Natural killer cell (primary cell): ENCODE results near the gene ANOS1. TPM values are rescaled to one million over a fixed set of nuclear protein-coding genes. Genes with fewer than 3 reads are reported as not detected.

Experiments used
- ATAC-seq, 3 donors: fragments of 150-1000 bp in 2 of 3; fragments of 200-7000 bp in 1 of 3; cut with Tn5 transposase; 1 replicate in 1 of 3; 2 replicates in 2 of 3; pipeline ENCODE4 v1.10.0; 2021; ENCODE audit warnings: mild to moderate bottlenecking in 2 of 3, moderate library complexity in 2 of 3
- DNase-seq, 2 donors: peaks; one replicate each; pipeline versions ENCODE4 v3.0.0 to v3.0.0-alpha.2; 2013 to 2021; ENCODE audit warnings: mixed read lengths in 1 of 2
- H3K27ac ChIP-seq: one replicate; pipeline ENCODE4 v1.5.1; 2013; ENCODE audit warnings: mild to moderate bottlenecking, low read length
- H3K27me3 ChIP-seq: one replicate; pipeline ENCODE4 v1.6.1; 2013; ENCODE audit warnings: low read length; ENCODE audit not compliant: control insufficient read depth, insufficient read depth
- H3K36me3 ChIP-seq: one replicate; pipeline ENCODE4 v1.6.1; 2013; ENCODE audit warnings: low read length; ENCODE audit not compliant: control insufficient read depth, insufficient read depth
- H3K4me1 ChIP-seq: one replicate; pipeline ENCODE4 v1.6.1; 2013; ENCODE audit warnings: low read length; ENCODE audit not compliant: control insufficient read depth, insufficient read depth
- H3K4me3 ChIP-seq: one replicate; pipeline ENCODE4 v1.5.1; 2013; ENCODE audit warnings: low read length
- H3K9me3 ChIP-seq: one replicate; pipeline ENCODE4 v1.6.1; 2013; ENCODE audit warnings: low read length; ENCODE audit not compliant: control insufficient read depth, insufficient read depth
- H3K27ac Mint-ChIP-seq, 2 donors: one replicate each; pipeline ENCODE4 v1.8.0; 2022; ENCODE audit warnings: mild to moderate bottlenecking in 2 of 2, mixed read lengths in 2 of 2, moderate library complexity in 1 of 2
- H3K27me3 Mint-ChIP-seq, 2 donors: one replicate each; pipeline ENCODE4 v1.8.0; 2022; ENCODE audit warnings: low read depth in 2 of 2, mixed read lengths in 2 of 2
- H3K36me3 Mint-ChIP-seq: one replicate; pipeline ENCODE4 v1.8.0; 2022; ENCODE audit warnings: mixed read lengths
- H3K4me1 Mint-ChIP-seq, 2 donors: one replicate each; pipeline ENCODE4 v1.8.0; 2022; ENCODE audit warnings: mixed read lengths in 2 of 2
- H3K4me3 Mint-ChIP-seq: one replicate; pipeline ENCODE4 v1.8.0; 2022; ENCODE audit warnings: mild to moderate bottlenecking, moderate library complexity, mixed read lengths
- H3K9me3 Mint-ChIP-seq, 2 donors: one replicate each; pipeline ENCODE4 v1.8.0; 2022; ENCODE audit warnings: mixed read lengths in 2 of 2
- WGBS: methylation state at CpG from one replicate; pipeline ENCODE4 v1.1.7; 2013; ENCODE audit warnings: missing lambda C conversion rate; ENCODE audit not compliant: insufficient coverage; 5-methylcytosine and 5-hydroxymethylcytosine counted together
- intact Hi-C: fragments of 100-400 bp; cut with micrococcal nuclease; formaldehyde crosslinking; loops from one replicate; pipeline ENCODE4 v1.14.2; 2022
- total RNA-seq, 4 donors: library from RNA; stranded (reverse); fragments of 120-200 nt in 1 of 4; gene quantifications; one replicate each; pipeline versions ENCODE4 v1.2.3 to v1.2.4, GENCODE V29; 2013 to 2022
- TF ChIP-seq, protein P1 (sequence below): fragments of 200-600 bp; IDR thresholded peaks from one replicate; pipeline ENCODE4 v1.8.0; 2022; ENCODE audit warnings: antibody characterized with exemption

Gene ANOS1
- total RNA-seq, 3 donors from 2014 or later (not counting 1 experiment from before 2014, with no cell fraction given), result not detected

DNA sequence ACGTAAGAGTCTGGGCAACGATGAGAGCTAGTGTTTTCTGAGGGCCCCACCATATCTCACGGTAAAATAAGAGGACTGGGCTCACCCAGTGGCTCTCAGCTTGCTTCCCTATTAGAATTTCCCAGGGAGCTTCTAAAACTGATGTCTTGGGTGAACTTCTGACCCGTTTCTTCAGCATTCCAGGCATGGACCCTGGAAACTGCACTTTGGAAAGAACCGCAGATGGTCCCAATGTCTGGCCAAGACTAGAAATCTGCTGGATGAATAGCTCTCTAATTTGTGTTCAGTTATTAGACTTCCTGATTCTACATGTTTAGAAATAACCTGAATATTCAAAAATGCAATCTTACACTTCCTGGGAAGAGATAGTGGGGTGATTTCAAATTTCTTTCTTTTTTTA, 127.8 kb downstream of the ANOS1 start:
- 89% methylated on average over 4 of the region's 5 CpGs for WGBS
- ATAC-seq, result no peak
- no peaks in the 10 kb centered on the region for H3K27me3 ChIP-seq
- H3K27ac Mint-ChIP-seq, result no peak overlapping the region
- no peaks in the 10 kb centered on the region for H3K4me1 Mint-ChIP-seq
- H3K4me3 ChIP-seq, result no peak overlapping the region
- H3K36me3 Mint-ChIP-seq, result no peaks in the 10 kb centered on the region
- H3K4me1 ChIP-seq, result no peaks in the 10 kb centered on the region
- peaks cover 0 to 8% of the 10 kb centered on the region in 2 donors for H3K9me3 Mint-ChIP-seq
- no peaks in the 10 kb centered on the region for H3K36me3 ChIP-seq
- intact Hi-C loops, result no loop called here
- no peak overlapping the region for H3K27ac ChIP-seq
- H3K4me3 Mint-ChIP-seq, result no peak overlapping the region
- no peaks in the 10 kb centered on the region for H3K27me3 Mint-ChIP-seq
- DNase-seq, result no peak
- no peaks in the 10 kb centered on the region for H3K9me3 ChIP-seq
- TF ChIP-seq, protein P1, sequence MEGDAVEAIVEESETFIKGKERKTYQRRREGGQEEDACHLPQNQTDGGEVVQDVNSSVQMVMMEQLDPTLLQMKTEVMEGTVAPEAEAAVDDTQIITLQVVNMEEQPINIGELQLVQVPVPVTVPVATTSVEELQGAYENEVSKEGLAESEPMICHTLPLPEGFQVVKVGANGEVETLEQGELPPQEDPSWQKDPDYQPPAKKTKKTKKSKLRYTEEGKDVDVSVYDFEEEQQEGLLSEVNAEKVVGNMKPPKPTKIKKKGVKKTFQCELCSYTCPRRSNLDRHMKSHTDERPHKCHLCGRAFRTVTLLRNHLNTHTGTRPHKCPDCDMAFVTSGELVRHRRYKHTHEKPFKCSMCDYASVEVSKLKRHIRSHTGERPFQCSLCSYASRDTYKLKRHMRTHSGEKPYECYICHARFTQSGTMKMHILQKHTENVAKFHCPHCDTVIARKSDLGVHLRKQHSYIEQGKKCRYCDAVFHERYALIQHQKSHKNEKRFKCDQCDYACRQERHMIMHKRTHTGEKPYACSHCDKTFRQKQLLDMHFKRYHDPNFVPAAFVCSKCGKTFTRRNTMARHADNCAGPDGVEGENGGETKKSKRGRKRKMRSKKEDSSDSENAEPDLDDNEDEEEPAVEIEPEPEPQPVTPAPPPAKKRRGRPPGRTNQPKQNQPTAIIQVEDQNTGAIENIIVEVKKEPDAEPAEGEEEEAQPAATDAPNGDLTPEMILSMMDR, result no peak

DNA sequence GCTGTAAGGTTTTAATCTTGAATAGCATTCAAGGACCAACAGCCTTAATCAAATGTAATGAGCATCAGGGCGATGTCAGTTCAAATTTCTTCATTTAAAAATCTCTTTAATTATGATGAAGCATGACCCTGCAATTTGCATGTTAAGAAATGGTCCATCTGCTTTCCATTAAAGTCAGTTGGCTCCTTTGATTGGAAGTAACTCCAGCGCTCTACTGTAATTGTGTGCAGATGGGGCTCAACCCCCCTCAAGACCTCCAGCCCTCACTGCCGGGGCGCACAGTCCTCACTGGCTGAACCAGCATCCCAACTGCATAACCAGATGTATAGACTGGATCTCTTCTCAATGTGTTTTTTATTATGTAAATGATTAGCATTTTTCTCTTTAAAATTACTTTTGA, 140.4 kb downstream of the ANOS1 start:
- Mint-ChIP-seq H3K4me3 (no peak overlapping the region), H3K36me3 (no peaks in the 10 kb centered on the region), H3K9me3 (peaks cover 3 to 5% of the 10 kb centered on the region in 2 donors), H3K27me3 (no peaks in the 10 kb centered on the region), H3K4me1 (no peaks in the 10 kb centered on the region), H3K27ac (no peak overlapping the region)
- no peak overlapping the region for H3K27ac ChIP-seq
- TF ChIP-seq, protein P1, result no peak
- ATAC-seq, result no peak
- H3K4me1 ChIP-seq, result no peaks in the 10 kb centered on the region
- H3K4me3 ChIP-seq, result no peak overlapping the region
- intact Hi-C loops, result no loop called here
- no peaks in the 10 kb centered on the region for H3K36me3 ChIP-seq
- no peaks in the 10 kb centered on the region for H3K27me3 ChIP-seq
- WGBS, result 100% methylated on average over 2 of the region's 4 CpGs
- H3K9me3 ChIP-seq, result no peaks in the 10 kb centered on the region
- DNase-seq, result no peak

DNA sequence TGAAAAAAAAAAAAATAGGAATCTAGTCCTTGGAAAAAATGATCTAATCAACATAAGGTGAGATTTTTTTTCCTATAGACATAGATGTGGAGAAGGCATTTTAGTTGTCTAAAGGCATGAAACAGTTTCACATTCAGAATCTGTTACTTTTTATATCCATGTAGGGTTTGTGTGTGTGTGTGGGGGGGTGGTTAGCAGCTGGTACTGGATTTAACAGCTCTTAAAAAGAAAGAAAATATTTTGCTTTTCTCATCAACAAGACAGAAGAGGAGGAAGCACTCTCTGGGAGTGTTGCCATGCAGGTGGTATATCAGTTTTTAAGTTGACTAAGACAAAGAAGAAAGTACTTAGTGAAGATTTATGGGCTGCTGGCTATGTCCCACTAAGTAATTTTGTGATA, 145.0 kb downstream of the ANOS1 start:
- DNase-seq (no peak), ATAC-seq (no peak)
- Mint-ChIP-seq H3K4me1 (no peaks in the 10 kb centered on the region), H3K27ac (no peak overlapping the region), H3K9me3 (peaks cover 5 to 8% of the 10 kb centered on the region in 2 donors), H3K27me3 (no peaks in the 10 kb centered on the region), H3K4me3 (no peak overlapping the region), H3K36me3 (no peaks in the 10 kb centered on the region)
- H3K4me1 ChIP-seq, result no peaks in the 10 kb centered on the region
- no peaks in the 10 kb centered on the region for H3K36me3 ChIP-seq
- no peak overlapping the region for H3K27ac ChIP-seq
- no peak overlapping the region for H3K4me3 ChIP-seq
- TF ChIP-seq, protein P1, result no peak
- no peaks in the 10 kb centered on the region for H3K9me3 ChIP-seq
- H3K27me3 ChIP-seq, result no peaks in the 10 kb centered on the region
- intact Hi-C loops, result no loop called here

DNA sequence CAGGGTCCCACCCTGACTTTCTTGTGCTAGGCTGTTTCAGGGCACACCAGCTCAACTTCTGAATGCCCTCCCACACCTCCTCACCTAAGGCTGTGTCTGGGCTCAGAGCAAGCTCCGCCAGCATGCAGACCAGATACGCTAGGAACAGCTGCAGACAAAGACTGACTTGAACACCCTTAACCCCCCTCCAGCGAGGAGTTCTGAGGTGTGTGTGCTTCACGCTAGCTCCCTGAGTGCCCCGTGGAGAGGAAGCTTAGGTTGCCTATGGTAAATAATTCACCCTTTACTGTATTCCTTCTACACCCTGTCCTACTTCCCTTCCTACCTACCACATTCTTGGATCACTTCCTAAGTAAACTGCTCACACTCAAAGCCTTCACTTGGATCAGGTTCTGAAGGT, 152.3 kb downstream of the ANOS1 start:
- Mint-ChIP-seq H3K27ac (no peak overlapping the region), H3K9me3 (peaks cover 2 to 9% of the 10 kb centered on the region in 2 donors), H3K4me3 (no peak overlapping the region), H3K36me3 (no peaks in the 10 kb centered on the region), H3K4me1 (no peaks in the 10 kb centered on the region), H3K27me3 (no peaks in the 10 kb centered on the region)
- intact Hi-C loops, result no loop called here
- TF ChIP-seq, protein P1, result no peak
- Histone ChIP-seq H3K27me3 (no peaks in the 10 kb centered on the region), H3K4me1 (no peaks in the 10 kb centered on the region), H3K9me3 (no peaks in the 10 kb centered on the region), H3K4me3 (no peak overlapping the region), H3K36me3 (no peaks in the 10 kb centered on the region), H3K27ac (no peak overlapping the region)
- DNase-seq (no peak), ATAC-seq (no peak)
- WGBS, result 89% methylated on average over 5 of the region's 5 CpGs
